MM.1S (cell line): ENCODE results near the gene SEC23A.

ENCODE experiments used
- CTCF ChIP-seq: fragments of 300-600 bp; sonication (generic); IDR thresholded peaks from 2 replicates; pipeline ENCODE4 v1.5.1; 2016; ENCODE audit warnings: antibody characterized with exemption, low read length, mixed read lengths
- EZH2 ChIP-seq: fragments of 300-600 bp; sonication (generic); optimal IDR thresholded peaks from 2 replicates; pipeline ENCODE3; 2017; ENCODE audit warnings: low read depth, mild to moderate bottlenecking, antibody characterized with exemption, low read length, mixed read lengths

GRCh38 chr14:39102265-39102968 is 618 bp downstream of the SEC23A start:
- no peak for TF ChIP-seq CTCF
- no peak for TF ChIP-seq EZH2
